OCI-LY3 (cell line): ENCODE results near the gene INPP5J.

Source experiments
- EZH2phosphoT487 ChIP-seq: fragments of 200-600 bp; shearing (Covaris generic); IDR thresholded peaks from 2 replicates; pipeline ENCODE4 v1.6.1; 2018; ENCODE audit warnings: antibody characterized with exemption, mixed run types, low read depth
- TF ChIP-seq, protein P1 (sequence below): fragments of 200-600, 300-600 bp; sonication (generic); IDR thresholded peaks from 2 replicates; pipeline ENCODE4 v1.5.1; 2014; ENCODE audit warnings: antibody characterized with exemption, low read length, low read depth

DNA sequence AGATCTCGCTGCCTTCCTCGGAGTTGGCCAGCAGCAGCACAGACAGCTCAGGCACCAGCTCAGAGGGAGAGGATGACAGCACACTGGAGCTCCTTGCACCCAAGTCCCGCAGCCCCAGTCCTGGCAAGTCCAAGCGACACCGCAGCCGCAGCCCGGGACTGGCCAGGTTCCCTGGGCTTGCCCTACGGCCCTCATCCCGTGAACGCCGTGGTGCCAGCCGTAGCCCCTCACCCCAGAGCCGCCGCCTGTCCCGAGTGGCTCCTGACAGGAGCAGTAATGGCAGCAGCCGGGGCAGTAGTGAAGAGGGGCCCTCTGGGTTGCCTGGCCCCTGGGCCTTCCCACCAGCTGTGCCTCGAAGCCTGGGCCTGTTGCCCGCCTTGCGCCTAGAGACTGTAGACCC, 11.1 kb downstream of the INPP5J start:
- TF ChIP-seq, protein P1, sequence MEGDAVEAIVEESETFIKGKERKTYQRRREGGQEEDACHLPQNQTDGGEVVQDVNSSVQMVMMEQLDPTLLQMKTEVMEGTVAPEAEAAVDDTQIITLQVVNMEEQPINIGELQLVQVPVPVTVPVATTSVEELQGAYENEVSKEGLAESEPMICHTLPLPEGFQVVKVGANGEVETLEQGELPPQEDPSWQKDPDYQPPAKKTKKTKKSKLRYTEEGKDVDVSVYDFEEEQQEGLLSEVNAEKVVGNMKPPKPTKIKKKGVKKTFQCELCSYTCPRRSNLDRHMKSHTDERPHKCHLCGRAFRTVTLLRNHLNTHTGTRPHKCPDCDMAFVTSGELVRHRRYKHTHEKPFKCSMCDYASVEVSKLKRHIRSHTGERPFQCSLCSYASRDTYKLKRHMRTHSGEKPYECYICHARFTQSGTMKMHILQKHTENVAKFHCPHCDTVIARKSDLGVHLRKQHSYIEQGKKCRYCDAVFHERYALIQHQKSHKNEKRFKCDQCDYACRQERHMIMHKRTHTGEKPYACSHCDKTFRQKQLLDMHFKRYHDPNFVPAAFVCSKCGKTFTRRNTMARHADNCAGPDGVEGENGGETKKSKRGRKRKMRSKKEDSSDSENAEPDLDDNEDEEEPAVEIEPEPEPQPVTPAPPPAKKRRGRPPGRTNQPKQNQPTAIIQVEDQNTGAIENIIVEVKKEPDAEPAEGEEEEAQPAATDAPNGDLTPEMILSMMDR: no peak
- TF ChIP-seq EZH2phosphoT487: no peak
